H9 (cell line): ENCODE data around the gene PTPRN2. TPM values are rescaled to one million over a fixed set of nuclear protein-coding genes. Genes with fewer than 3 reads are reported as not detected.

Source experiments
- DNase-seq: peaks from one replicate; pipeline ENCODE4 v3.0.0-alpha.2; 2017
- H2AFZ ChIP-seq: one replicate; pipeline ENCODE4 v1.6.1; 2013; ENCODE audit warnings: mild to moderate bottlenecking, low read length, control low read depth, moderate library complexity
- H2AK5ac ChIP-seq: 2 replicates; pipeline ENCODE4 v1.6.1; 2013; ENCODE audit warnings: low read length, control low read depth, mixed read lengths; ENCODE audit not compliant: insufficient read length
- H2BK120ac ChIP-seq: one replicate; pipeline ENCODE4 v1.6.1; 2013; ENCODE audit warnings: low read depth, mild to moderate bottlenecking, low read length, control low read depth, inconsistent platforms; ENCODE audit not compliant: poor library complexity, severe bottlenecking
- H2BK12ac ChIP-seq: 2 replicates; pipeline ENCODE4 v1.6.1; 2013; ENCODE audit warnings: low read length, control low read depth, mixed read lengths, low read depth; ENCODE audit not compliant: insufficient read length
- H2BK15ac ChIP-seq: 2 replicates; pipeline ENCODE4 v1.6.1; 2013; ENCODE audit warnings: low read depth, low read length, control low read depth
- H2BK20ac ChIP-seq: one replicate; pipeline ENCODE4 v1.6.1; 2013; ENCODE audit warnings: low read depth, mild to moderate bottlenecking, low read length, control low read depth, inconsistent platforms; ENCODE audit not compliant: poor library complexity, severe bottlenecking
- H2BK5ac ChIP-seq: 2 replicates; pipeline ENCODE4 v1.6.1; 2013; ENCODE audit warnings: low read length, control low read depth, mixed read lengths; ENCODE audit not compliant: insufficient read length
- H3K14ac ChIP-seq: 2 replicates; pipeline ENCODE4 v1.6.1; 2013; ENCODE audit warnings: low read length, control low read depth; ENCODE audit not compliant: insufficient read depth
- H3K18ac ChIP-seq: 2 replicates; pipeline ENCODE4 v1.6.1; 2013; ENCODE audit warnings: low read depth, mild to moderate bottlenecking, mixed read lengths, low read length, control low read depth; ENCODE audit not compliant: insufficient read length
- H3K23ac ChIP-seq: 2 replicates; pipeline ENCODE4 v1.6.1; 2013; ENCODE audit warnings: low read length, control low read depth, mixed read lengths, low read depth; ENCODE audit not compliant: insufficient read length
- H3K23me2 ChIP-seq: 2 replicates; pipeline ENCODE4 v1.6.1; 2013; ENCODE audit warnings: low read depth, mild to moderate bottlenecking, mixed read lengths, low read length, control low read depth; ENCODE audit not compliant: insufficient read length, poor library complexity, severe bottlenecking
- H3K27ac ChIP-seq: 2 replicates; pipeline ENCODE4 v1.5.1; 2013; ENCODE audit warnings: low read length, control low read depth, mixed read lengths, low read depth; ENCODE audit not compliant: insufficient read length
- H3K27me3 ChIP-seq: 2 replicates; pipeline ENCODE4 v1.6.1; 2013; ENCODE audit warnings: low read length, control low read depth, inconsistent platforms; ENCODE audit not compliant: insufficient read depth
- H3K4ac ChIP-seq: 2 replicates; pipeline ENCODE4 v1.6.1; 2013; ENCODE audit warnings: low read depth, mild to moderate bottlenecking, control low read depth, inconsistent platforms, low read length, moderate library complexity
- H3K4me1 ChIP-seq: 2 replicates; pipeline ENCODE4 v1.6.1; 2013; ENCODE audit warnings: low read length, control low read depth, inconsistent platforms; ENCODE audit not compliant: insufficient read depth
- H3K4me2 ChIP-seq: 2 replicates; pipeline ENCODE4 v1.6.1; 2013; ENCODE audit warnings: low read length, control low read depth, mixed read lengths; ENCODE audit not compliant: insufficient read length, insufficient read depth
- H3K56ac ChIP-seq: 2 replicates; pipeline ENCODE4 v1.6.1; 2013; ENCODE audit warnings: low read depth, mild to moderate bottlenecking, mixed read lengths, low read length, control low read depth; ENCODE audit not compliant: insufficient read length
- H3K79me1 ChIP-seq: 2 replicates; pipeline ENCODE4 v1.6.1; 2013; ENCODE audit warnings: low read depth, mild to moderate bottlenecking, moderate library complexity, low read length, control low read depth, inconsistent platforms; ENCODE audit not compliant: insufficient read depth, poor library complexity, severe bottlenecking
- H3K79me2 ChIP-seq: 2 replicates; pipeline ENCODE4 v1.6.1; 2013; ENCODE audit warnings: low read length, control low read depth, inconsistent platforms; ENCODE audit not compliant: insufficient read depth
- H3K9ac ChIP-seq: 2 replicates; pipeline ENCODE4 v1.6.1; 2013; ENCODE audit warnings: low read length, control low read depth, mixed read lengths; ENCODE audit not compliant: insufficient read length; ENCODE audit errors: extremely low read depth
- H3K9me3 ChIP-seq: one replicate; pipeline ENCODE4 v1.6.1; 2013; ENCODE audit warnings: low read depth, low read length, inconsistent platforms; ENCODE audit not compliant: control insufficient read depth
- H3T11ph ChIP-seq: one replicate; pipeline ENCODE4 v1.6.1; 2013; ENCODE audit warnings: mild to moderate bottlenecking, low read length, control low read depth, inconsistent platforms
- H4K20me1 ChIP-seq: one replicate; pipeline ENCODE4 v1.6.1; 2013; ENCODE audit not compliant: control insufficient read depth, insufficient read length, insufficient read depth
- H4K5ac ChIP-seq: 2 replicates; pipeline ENCODE4 v1.6.1; 2013; ENCODE audit warnings: low read depth, mild to moderate bottlenecking, mixed read lengths, low read length, control low read depth; ENCODE audit not compliant: insufficient read length
- H4K8ac ChIP-seq: replicated peaks from 2 replicates; pipeline ENCODE4 v1.6.1; 2013; ENCODE audit warnings: low read length, control low read depth, mixed read lengths, low read depth; ENCODE audit not compliant: insufficient read length
- H4K91ac ChIP-seq: 2 replicates; pipeline ENCODE4 v1.6.1; 2013; ENCODE audit warnings: low read depth, mild to moderate bottlenecking, moderate library complexity, mixed read lengths, low read length, control low read depth; ENCODE audit not compliant: insufficient read length
- H3K27ac Mint-ChIP-seq, 3 experiments: 2 replicates in 2 of 3; 3 replicates in 1 of 3; pipeline ENCODE4 v1.8.0; 2020 to 2021; ENCODE audit warnings: mixed read lengths in 3 of 3, mild to moderate bottlenecking in 1 of 3, moderate library complexity in 1 of 3
- H3K27me3 Mint-ChIP-seq: 2 replicates; pipeline ENCODE4 v1.8.0; 2021; ENCODE audit warnings: low read depth, mild to moderate bottlenecking, moderate library complexity, mixed read lengths
- H3K36me3 Mint-ChIP-seq, 3 experiments: 2 replicates in 2 of 3; 3 replicates in 1 of 3; pipeline ENCODE4 v1.8.0; 2020 to 2021; ENCODE audit warnings: low read depth in 3 of 3, mixed read lengths in 3 of 3; ENCODE audit not compliant: insufficient read depth in 1 of 3
- H3K4me1 Mint-ChIP-seq, 2 experiments: 2 replicates each; pipeline ENCODE4 v1.8.0; 2020; ENCODE audit warnings: mixed read lengths in 2 of 2
- H3K4me3 Mint-ChIP-seq, 2 experiments: 2 replicates in 1 of 2; 3 replicates in 1 of 2; pipeline ENCODE4 v1.8.0; 2020 to 2021; ENCODE audit warnings: mild to moderate bottlenecking in 2 of 2, mixed read lengths in 2 of 2, moderate library complexity in 1 of 2
- H3K9me3 Mint-ChIP-seq, 2 experiments: 2 replicates in 1 of 2; 3 replicates in 1 of 2; pipeline ENCODE4 v1.8.0; 2020; ENCODE audit warnings: mild to moderate bottlenecking in 2 of 2, mixed read lengths in 2 of 2, moderate library complexity in 1 of 2
- CTCF ChIP-seq: fragments of 200-600 bp; sonication (generic); conservative IDR thresholded peaks from 3 replicates; pipeline ENCODE4 v1.8.0; 2021; ENCODE audit warnings: antibody characterized with exemption, mild to moderate bottlenecking
- WGBS: extraction: QIAGEN DNeasy Blood & Tissue Kit; methylation state at CpG from one replicate; pipeline ENCODE4 v1.1.7; 2013; ENCODE audit warnings: missing lambda C conversion rate, low lambda C conversion rate, mixed read lengths; ENCODE audit not compliant: insufficient read length; ENCODE audit errors: extremely low coverage; 5-methylcytosine and 5-hydroxymethylcytosine counted together
- total RNA-seq: library from RNA; stranded (reverse); gene quantifications from 2 replicates; pipeline ENCODE4 v1.2.1, GENCODE V29; 2021

PTPRN2 gene
- total RNA-seq, 1 experiment from 2014 or later, result 5.2 TPM

DNA sequence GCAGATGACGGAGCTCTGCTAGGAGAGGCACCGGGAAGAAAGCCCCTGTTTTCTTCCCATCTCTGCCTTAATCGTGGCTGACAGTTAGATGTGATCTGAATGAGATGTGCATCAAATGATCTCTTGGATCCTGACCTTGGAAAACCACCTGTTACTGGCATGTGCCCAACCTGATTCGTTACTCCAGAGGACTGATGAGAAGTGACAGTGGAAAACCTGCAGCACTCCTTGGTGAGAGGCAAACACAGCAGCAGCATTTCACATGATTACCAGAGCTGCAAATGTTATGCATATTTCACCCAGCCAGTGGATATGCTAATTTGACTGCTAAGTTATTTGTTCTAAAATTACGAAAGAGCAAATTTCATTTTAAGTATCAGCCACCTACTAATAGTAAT lies 95.3 kb downstream of the PTPRN2 start:
- no peaks in the 10 kb centered on the region for H3K36me3 Mint-ChIP-seq
- no peaks in the 10 kb centered on the region for H3K79me2 ChIP-seq
- no peak overlapping the region for H3T11ph ChIP-seq
- H2BK15ac ChIP-seq, result no peak overlapping the region
- H3K27ac Mint-ChIP-seq, result peak overlapping the region in 2 of 3 experiments; percentile 80 to 85; a peak in 3 of 7 replicates
- no peak overlapping the region for H2BK12ac ChIP-seq
- H3K23ac ChIP-seq, result no peak overlapping the region
- TF ChIP-seq CTCF, result no peak
- no peak overlapping the region for H3K18ac ChIP-seq
- no peak overlapping the region for H4K8ac ChIP-seq
- H3K9me3 Mint-ChIP-seq, result no peaks in the 10 kb centered on the region
- no peak overlapping the region for H4K5ac ChIP-seq
- no peak overlapping the region for H2BK120ac ChIP-seq
- H4K91ac ChIP-seq, result no peak overlapping the region
- no peak overlapping the region for H3K27ac ChIP-seq
- no peak overlapping the region for H2BK20ac ChIP-seq
- H3K4me1 ChIP-seq, result peaks cover 4% of the 10 kb centered on the region; the same call in 1 of the 2 replicates
- no peak overlapping the region for H3K56ac ChIP-seq
- H2BK5ac ChIP-seq, result no peak overlapping the region
- H3K14ac ChIP-seq, result no peak overlapping the region
- no peak overlapping the region for H3K4me3 Mint-ChIP-seq
- peaks cover 2% of the 10 kb centered on the region; the same call in 1 of the 2 replicates for H3K27me3 Mint-ChIP-seq
- H3K4ac ChIP-seq, result no peak overlapping the region
- H3K4me2 ChIP-seq, result no peak overlapping the region
- H2AK5ac ChIP-seq, result no peak overlapping the region
- DNase-seq, result no peak
- H4K20me1 ChIP-seq, result no peaks in the 10 kb centered on the region
- peaks cover 41 to 44% of the 10 kb centered on the region in 2 experiments for H3K4me1 Mint-ChIP-seq
- no peak overlapping the region for H3K9ac ChIP-seq
- no peaks in the 10 kb centered on the region for H3K27me3 ChIP-seq
- H3K23me2 ChIP-seq, result peaks cover 7% of the 10 kb centered on the region
- no CpG with 5 or more reads among the region's 5 CpGs for WGBS
- no peak overlapping the region for H2AFZ ChIP-seq
- no peaks in the 10 kb centered on the region for H3K79me1 ChIP-seq
- H3K9me3 ChIP-seq, result no peaks in the 10 kb centered on the region
